ENCODE measurements around the gene GNAL.

DNA sequence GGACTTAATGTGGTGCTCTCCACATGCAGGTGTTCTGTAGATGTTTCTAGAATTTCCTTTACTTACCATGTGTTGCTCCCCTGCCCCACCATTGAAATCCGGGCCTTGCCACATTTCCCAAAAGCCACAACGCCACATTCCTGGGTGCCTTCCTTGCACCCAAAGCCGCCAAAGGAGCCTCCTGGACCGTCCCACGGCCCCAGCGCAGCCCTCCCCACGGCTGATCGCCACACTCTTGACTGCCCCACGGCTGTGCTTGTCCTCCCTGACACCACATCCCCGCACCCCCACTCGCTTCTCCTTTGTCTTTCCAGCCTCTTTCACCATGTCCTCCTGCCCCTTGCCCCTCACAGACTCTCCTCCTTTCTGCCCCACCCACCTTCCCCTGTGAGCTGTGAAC, 121.9 kb downstream of the GNAL start:
- TF ChIP-seq, protein P1, sequence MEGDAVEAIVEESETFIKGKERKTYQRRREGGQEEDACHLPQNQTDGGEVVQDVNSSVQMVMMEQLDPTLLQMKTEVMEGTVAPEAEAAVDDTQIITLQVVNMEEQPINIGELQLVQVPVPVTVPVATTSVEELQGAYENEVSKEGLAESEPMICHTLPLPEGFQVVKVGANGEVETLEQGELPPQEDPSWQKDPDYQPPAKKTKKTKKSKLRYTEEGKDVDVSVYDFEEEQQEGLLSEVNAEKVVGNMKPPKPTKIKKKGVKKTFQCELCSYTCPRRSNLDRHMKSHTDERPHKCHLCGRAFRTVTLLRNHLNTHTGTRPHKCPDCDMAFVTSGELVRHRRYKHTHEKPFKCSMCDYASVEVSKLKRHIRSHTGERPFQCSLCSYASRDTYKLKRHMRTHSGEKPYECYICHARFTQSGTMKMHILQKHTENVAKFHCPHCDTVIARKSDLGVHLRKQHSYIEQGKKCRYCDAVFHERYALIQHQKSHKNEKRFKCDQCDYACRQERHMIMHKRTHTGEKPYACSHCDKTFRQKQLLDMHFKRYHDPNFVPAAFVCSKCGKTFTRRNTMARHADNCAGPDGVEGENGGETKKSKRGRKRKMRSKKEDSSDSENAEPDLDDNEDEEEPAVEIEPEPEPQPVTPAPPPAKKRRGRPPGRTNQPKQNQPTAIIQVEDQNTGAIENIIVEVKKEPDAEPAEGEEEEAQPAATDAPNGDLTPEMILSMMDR (conservative IDR thresholded peaks at IDR 0.05; ENCODE audit: low read depth in 2 of 2): no peak
- TF ChIP-seq EZH2phosphoT487 (IDR thresholded peaks at IDR 0.05; ENCODE audit: unreplicated experiment) (no peak), NANOG (IDR thresholded peaks at IDR 0.05; ENCODE audit: borderline replicate concordance) (no peak)
- TF ChIP-seq, protein P2, sequence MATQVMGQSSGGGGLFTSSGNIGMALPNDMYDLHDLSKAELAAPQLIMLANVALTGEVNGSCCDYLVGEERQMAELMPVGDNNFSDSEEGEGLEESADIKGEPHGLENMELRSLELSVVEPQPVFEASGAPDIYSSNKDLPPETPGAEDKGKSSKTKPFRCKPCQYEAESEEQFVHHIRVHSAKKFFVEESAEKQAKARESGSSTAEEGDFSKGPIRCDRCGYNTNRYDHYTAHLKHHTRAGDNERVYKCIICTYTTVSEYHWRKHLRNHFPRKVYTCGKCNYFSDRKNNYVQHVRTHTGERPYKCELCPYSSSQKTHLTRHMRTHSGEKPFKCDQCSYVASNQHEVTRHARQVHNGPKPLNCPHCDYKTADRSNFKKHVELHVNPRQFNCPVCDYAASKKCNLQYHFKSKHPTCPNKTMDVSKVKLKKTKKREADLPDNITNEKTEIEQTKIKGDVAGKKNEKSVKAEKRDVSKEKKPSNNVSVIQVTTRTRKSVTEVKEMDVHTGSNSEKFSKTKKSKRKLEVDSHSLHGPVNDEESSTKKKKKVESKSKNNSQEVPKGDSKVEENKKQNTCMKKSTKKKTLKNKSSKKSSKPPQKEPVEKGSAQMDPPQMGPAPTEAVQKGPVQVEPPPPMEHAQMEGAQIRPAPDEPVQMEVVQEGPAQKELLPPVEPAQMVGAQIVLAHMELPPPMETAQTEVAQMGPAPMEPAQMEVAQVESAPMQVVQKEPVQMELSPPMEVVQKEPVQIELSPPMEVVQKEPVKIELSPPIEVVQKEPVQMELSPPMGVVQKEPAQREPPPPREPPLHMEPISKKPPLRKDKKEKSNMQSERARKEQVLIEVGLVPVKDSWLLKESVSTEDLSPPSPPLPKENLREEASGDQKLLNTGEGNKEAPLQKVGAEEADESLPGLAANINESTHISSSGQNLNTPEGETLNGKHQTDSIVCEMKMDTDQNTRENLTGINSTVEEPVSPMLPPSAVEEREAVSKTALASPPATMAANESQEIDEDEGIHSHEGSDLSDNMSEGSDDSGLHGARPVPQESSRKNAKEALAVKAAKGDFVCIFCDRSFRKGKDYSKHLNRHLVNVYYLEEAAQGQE (IDR thresholded peaks at IDR 0.05; ENCODE audit: unreplicated experiment): no peak

Measured in GM23338 (cell line).